ENCODE data around the gene FHL3.

GRCh38 chr1:37952738-37953137, 52.6 kb downstream of the FHL3 start:
- TF ChIP-seq CTCF (conservative IDR thresholded peaks at IDR 0.05; ENCODE audit: low read depth, low read length) (no peak), EZH2 (IDR thresholded peaks at IDR 0.05; ENCODE audit: borderline replicate concordance, low read depth, low read length, poor library complexity, severe bottlenecking) (no peak)

Data from A673 (cell line).